A549 (cell line): ENCODE data around the gene INPP4B.

Experiments
- CTCF ChIP-seq: fragments of >200 bp; sonication (Bioruptor Twin); formaldehyde crosslinking; IDR thresholded peaks from 3 replicates; pipeline ENCODE4 v1.5.1; 2016
- E2F6 ChIP-seq: IDR thresholded peaks from 2 replicates; pipeline ENCODE4 v1.6.1; 2012; ENCODE audit warnings: low read depth, borderline replicate concordance
- ESRRA ChIP-seq: fragments of 150-350 bp; IDR thresholded peaks from 2 replicates; pipeline ENCODE4 v1.6.1; 2014; ENCODE audit warnings: mild to moderate bottlenecking, low read length, borderline replicate concordance
- FOSL2 ChIP-seq, 2 experiments: fragments of 450-650 bp in 1 of 2; fragments of >200 bp in 1 of 2; sonication (Bioruptor Twin) in 1 of 2; formaldehyde crosslinking; IDR thresholded peaks; 2 replicates each; pipeline versions ENCODE4 v1.5.0 to v1.6.1; 2016 to 2020; ENCODE audit warnings: mild to moderate bottlenecking in 1 of 2, moderate library complexity in 1 of 2
- HDAC2 ChIP-seq: fragments of 200-600 bp; sonication (generic); IDR thresholded peaks from 2 replicates; pipeline ENCODE4 v1.6.1; 2016
- JUN ChIP-seq, 2 experiments: fragments of >200 bp; sonication (Bioruptor Twin); formaldehyde crosslinking; IDR thresholded peaks; 2 replicates in 1 of 2; 3 replicates in 1 of 2; pipeline ENCODE4 v1.6.1; 2016 to 2017
- MAX ChIP-seq: IDR thresholded peaks from 2 replicates; pipeline ENCODE4 v1.6.1; 2012
- MYC ChIP-seq: IDR thresholded peaks from 2 replicates; pipeline ENCODE4 v1.6.1; 2012; ENCODE audit warnings: mild to moderate bottlenecking, inconsistent platforms, low read length, improper control_type of control experiment, borderline replicate concordance
- NFE2L2 ChIP-seq: fragments of 150-350 bp; conservative IDR thresholded peaks from 2 replicates; pipeline ENCODE4 v1.6.1; 2014; ENCODE audit warnings: low read length
- POLR2A ChIP-seq: IDR thresholded peaks from 2 replicates; pipeline ENCODE4 v1.6.1; 2012; ENCODE audit warnings: mild to moderate bottlenecking, low read length
- RFX5 ChIP-seq: fragments of 450-650 bp; IDR thresholded peaks from 2 replicates; pipeline ENCODE4 v1.7.1; 2014; ENCODE audit warnings: antibody characterized with exemption, mild to moderate bottlenecking, moderate library complexity
- TF ChIP-seq, protein P1 (sequence below): fragments of 150-350 bp; IDR thresholded peaks from 2 replicates; pipeline ENCODE4 v1.6.1; 2014; ENCODE audit warnings: low read depth, mild to moderate bottlenecking, low read length

DNA sequence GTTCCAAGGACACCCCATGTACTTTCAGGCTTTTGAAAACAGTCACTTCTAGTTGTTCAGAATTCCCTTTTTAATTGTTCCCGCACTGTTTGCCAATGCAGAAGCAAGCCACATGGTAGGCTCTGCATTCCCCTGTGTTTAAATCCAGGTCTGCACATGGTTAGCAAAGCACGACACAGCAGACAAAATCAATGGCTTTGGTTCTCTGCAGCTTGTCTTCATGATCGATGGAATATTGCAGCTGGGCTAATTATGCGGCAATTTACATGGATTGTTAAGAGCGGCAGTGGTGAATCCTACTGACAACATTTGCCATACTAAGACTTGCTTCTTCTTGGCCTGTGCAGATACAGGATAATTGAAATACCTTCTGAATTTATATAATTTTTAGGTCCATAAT, 20.6 kb upstream of the INPP4B start:
- TF ChIP-seq RFX5 = no peak
- no peak for TF ChIP-seq CTCF
- TF ChIP-seq POLR2A = no peak
- TF ChIP-seq, protein P1, sequence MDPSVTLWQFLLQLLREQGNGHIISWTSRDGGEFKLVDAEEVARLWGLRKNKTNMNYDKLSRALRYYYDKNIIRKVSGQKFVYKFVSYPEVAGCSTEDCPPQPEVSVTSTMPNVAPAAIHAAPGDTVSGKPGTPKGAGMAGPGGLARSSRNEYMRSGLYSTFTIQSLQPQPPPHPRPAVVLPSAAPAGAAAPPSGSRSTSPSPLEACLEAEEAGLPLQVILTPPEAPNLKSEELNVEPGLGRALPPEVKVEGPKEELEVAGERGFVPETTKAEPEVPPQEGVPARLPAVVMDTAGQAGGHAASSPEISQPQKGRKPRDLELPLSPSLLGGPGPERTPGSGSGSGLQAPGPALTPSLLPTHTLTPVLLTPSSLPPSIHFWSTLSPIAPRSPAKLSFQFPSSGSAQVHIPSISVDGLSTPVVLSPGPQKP = no peak
- no peak for TF ChIP-seq MAX
- TF ChIP-seq FOSL2 (IDR thresholded peaks at IDR 0.05) = no peak
- TF ChIP-seq FOSL2 (CRISPR knock-in tag; IDR thresholded peaks at IDR 0.05) = no peak
- no peak for TF ChIP-seq MYC
- TF ChIP-seq E2F6 = no peak
- TF ChIP-seq NFE2L2 = no peak
- TF ChIP-seq JUN (IDR thresholded peaks at IDR 0.05) = no peak
- no peak for TF ChIP-seq ESRRA
- TF ChIP-seq HDAC2 = no peak
